IMR-90 (cell line): Measurements from ENCODE around the gene CNTN4. TPM values are rescaled to one million over a fixed set of nuclear protein-coding genes. Genes with fewer than 3 reads are reported as not detected.

Source experiments
- ATAC-seq: fragments of 200-7000 bp; cut with Tn5 transposase; 2 replicates; pipeline ENCODE4 v1.9.1; 2020; ENCODE audit warnings: low read depth, mild to moderate bottlenecking, moderate library complexity
- BruUV-seq: library from RNA; stranded (reverse); fragments of 400-500 nt; replicated peaks from 2 replicates; lab custom pipeline; 2021; lab: Mats Ljungman, UMichigan
- CTCF ChIA-PET: fragments of 300-600 bp; formaldehyde crosslinking; extraction: SDS; loops from one replicate; lab custom pipeline; 2021; ENCODE audit warnings: antibody characterized with exemption; lab: Yijun Ruan, JAX
- POLR2A ChIA-PET: fragments of 300-600 bp; sonication (Branson Sonifier 250); formaldehyde crosslinking; loops from one replicate; lab custom pipeline; 2022; ENCODE audit warnings: antibody characterized with exemption; ENCODE audit not compliant: unreplicated experiment; lab: Charles Lee
- DNase-seq: peaks from one replicate; pipeline ENCODE4 v3.0.0; 2013
- H2AFZ ChIP-seq: replicated peaks from 2 replicates; pipeline ENCODE3; 2013; ENCODE audit warnings: low read length, mild to moderate bottlenecking; ENCODE audit not compliant: poor library complexity
- H2AK5ac ChIP-seq: 2 replicates; pipeline ENCODE4 v1.6.1; 2013; ENCODE audit warnings: low read depth, low read length, inconsistent platforms
- H2AK9ac ChIP-seq: replicated peaks from 2 replicates; pipeline ENCODE3; 2013; ENCODE audit warnings: mild to moderate bottlenecking, low read depth, low read length, moderate library complexity; ENCODE audit not compliant: poor library complexity
- H2BK120ac ChIP-seq: 2 replicates; pipeline ENCODE4 v1.6.1; 2013; ENCODE audit warnings: low read depth, low read length, inconsistent platforms
- H2BK15ac ChIP-seq: 3 replicates; pipeline ENCODE4 v1.6.1; 2013; ENCODE audit warnings: low read depth, low read length, inconsistent platforms
- H2BK20ac ChIP-seq: 2 replicates; pipeline ENCODE4 v1.6.1; 2013; ENCODE audit warnings: low read depth, mild to moderate bottlenecking, inconsistent platforms, low read length, moderate library complexity
- H2BK5ac ChIP-seq: 2 replicates; pipeline ENCODE4 v1.6.1; 2013; ENCODE audit warnings: mild to moderate bottlenecking, low read depth, low read length, inconsistent platforms; ENCODE audit not compliant: poor library complexity, severe bottlenecking
- H3K14ac ChIP-seq: replicated peaks from 2 replicates; pipeline ENCODE4 v1.6.1; 2013; ENCODE audit warnings: low read depth, low read length, inconsistent platforms
- H3K18ac ChIP-seq: 2 replicates; pipeline ENCODE4 v1.6.1; 2013; ENCODE audit warnings: low read depth, low read length, control low read depth
- H3K23ac ChIP-seq: 2 replicates; pipeline ENCODE4 v1.6.1; 2013; ENCODE audit warnings: low read depth, low read length, inconsistent platforms
- H3K27ac ChIP-seq: 2 replicates; pipeline ENCODE4 v1.5.1; 2013; ENCODE audit warnings: mild to moderate bottlenecking, control low read depth, low read length; ENCODE audit not compliant: insufficient read depth
- H3K27me3 ChIP-seq: 2 replicates; pipeline ENCODE4 v1.6.1; 2013; ENCODE audit warnings: low read length; ENCODE audit not compliant: control insufficient read depth, insufficient read depth
- H3K36me3 ChIP-seq: 2 replicates; pipeline ENCODE4 v1.6.1; 2013; ENCODE audit warnings: low read length, mixed read lengths; ENCODE audit not compliant: control insufficient read depth, insufficient read depth
- H3K4ac ChIP-seq: 2 replicates; pipeline ENCODE4 v1.6.1; 2013; ENCODE audit warnings: low read depth, low read length, inconsistent platforms
- H3K4me1 ChIP-seq: 2 replicates; pipeline ENCODE4 v1.6.1; 2013; ENCODE audit warnings: low read length, mixed read lengths; ENCODE audit not compliant: control insufficient read depth, insufficient read depth
- H3K4me2 ChIP-seq: 2 replicates; pipeline ENCODE4 v1.6.1; 2013; ENCODE audit warnings: low read depth, mild to moderate bottlenecking, control low read depth, low read length, moderate library complexity
- H3K4me3 ChIP-seq: 2 replicates; pipeline ENCODE4 v1.5.1; 2013; ENCODE audit warnings: low read depth, mild to moderate bottlenecking, control low read depth, low read length, moderate library complexity; ENCODE audit not compliant: insufficient read depth
- H3K56ac ChIP-seq: 2 replicates; pipeline ENCODE4 v1.6.1; 2013; ENCODE audit warnings: low read length, inconsistent platforms; ENCODE audit not compliant: insufficient read depth; ENCODE audit errors: extremely low read depth
- H3K79me1 ChIP-seq, 2 experiments: 2 replicates each; pipeline ENCODE4 v1.6.1; 2013; ENCODE audit warnings: low read length in 2 of 2, inconsistent platforms in 1 of 2, low read depth in 1 of 2
- H3K9ac ChIP-seq: 2 replicates; pipeline ENCODE4 v1.6.1; 2013; ENCODE audit warnings: low read depth, low read length, control low read depth
- H3K9me1 ChIP-seq: 2 replicates; pipeline ENCODE4 v1.6.1; 2013; ENCODE audit warnings: low read length, inconsistent platforms; ENCODE audit not compliant: insufficient read depth
- H3K9me3 ChIP-seq: 2 replicates; pipeline ENCODE4 v1.6.1; 2013; ENCODE audit warnings: low read length; ENCODE audit not compliant: control insufficient read depth, insufficient read depth
- H4K20me1 ChIP-seq: 2 replicates; pipeline ENCODE4 v1.6.1; 2013; ENCODE audit warnings: low read length, inconsistent platforms; ENCODE audit not compliant: insufficient read depth
- H4K5ac ChIP-seq: 2 replicates; pipeline ENCODE4 v1.6.1; 2013; ENCODE audit warnings: mild to moderate bottlenecking, low read depth, low read length, control low read depth
- H4K8ac ChIP-seq, 2 experiments: 2 replicates each; pipeline ENCODE4 v1.6.1; 2013; ENCODE audit warnings: low read depth in 2 of 2, low read length in 2 of 2, control low read depth in 1 of 2, inconsistent platforms in 1 of 2
- H4K91ac ChIP-seq: 2 replicates; pipeline ENCODE4 v1.6.1; 2013; ENCODE audit warnings: low read depth, low read length, inconsistent platforms; ENCODE audit not compliant: insufficient read depth
- BHLHE40 ChIP-seq: fragments of 150-350 bp; IDR thresholded peaks from 2 replicates; pipeline ENCODE4 v1.6.1; 2016; ENCODE audit warnings: mild to moderate bottlenecking, low read depth, low read length
- CEBPB ChIP-seq: IDR thresholded peaks from 2 replicates; pipeline ENCODE4 v1.6.1; 2012; ENCODE audit warnings: low read depth, low read length, improper control_type of control experiment
- CHD1 ChIP-seq: IDR thresholded peaks from 2 replicates; pipeline ENCODE4 v1.6.1; 2012; ENCODE audit warnings: low read depth, low read length, improper control_type of control experiment
- MAFK ChIP-seq: IDR thresholded peaks from 2 replicates; pipeline ENCODE4 v1.6.1; 2012; ENCODE audit warnings: low read depth, low read length, improper control_type of control experiment
- NFE2L2 ChIP-seq: fragments of 150-350 bp; IDR thresholded peaks from 2 replicates; pipeline ENCODE4 v1.6.1; 2016; ENCODE audit warnings: low read depth, mild to moderate bottlenecking, low read length
- POLR2A ChIP-seq: IDR thresholded peaks from 2 replicates; pipeline ENCODE4 v1.6.1; 2012; ENCODE audit warnings: mild to moderate bottlenecking, low read depth, low read length
- RAD21 ChIP-seq: IDR thresholded peaks from 2 replicates; pipeline ENCODE4 v1.6.1; 2012; ENCODE audit warnings: low read length, improper control_type of control experiment
- RCOR1 ChIP-seq: IDR thresholded peaks from 2 replicates; pipeline ENCODE4 v1.6.1; 2012; ENCODE audit warnings: mild to moderate bottlenecking, low read length, improper control_type of control experiment; ENCODE audit not compliant: insufficient replicate concordance
- RFX5 ChIP-seq: IDR thresholded peaks from 2 replicates; pipeline ENCODE4 v1.8.0; 2012; ENCODE audit warnings: low read depth, mild to moderate bottlenecking, low read length, moderate library complexity
- SMC3 ChIP-seq: fragments of 150-350 bp; IDR thresholded peaks from 2 replicates; pipeline ENCODE4 v1.6.1; 2016; ENCODE audit warnings: low read depth, mild to moderate bottlenecking, antibody characterized with exemption, low read length, moderate library complexity
- dilution Hi-C: fragments of 300-500 bp; cut with HindIII; formaldehyde crosslinking; loops from one replicate; pipeline ENCODE4 v1.14.3; 2018; ENCODE audit warnings: low sequenced_read_pairs; ENCODE audit not compliant: unreplicated experiment
- in situ Hi-C: fragments of 300-500 bp; cut with MboI; formaldehyde crosslinking; loops from 3 replicates; pipeline ENCODE4 v1.14.3; 2019; ENCODE audit warnings: low sequenced_read_pairs, inconsistent platforms, mixed read lengths
- intact Hi-C: fragments of 100-400 bp; cut with micrococcal nuclease; formaldehyde crosslinking; loops from 2 replicates; pipeline ENCODE4 v1.10.0; 2022
- polyA plus RNA-seq, 3 experiments: library from polyadenylated mRNA; depleted of rRNA; stranded (reverse); fragments of >200 nt; gene quantifications; 2 replicates each; pipeline ENCODE4 v1.2.3, GENCODE V29; 2012; ENCODE audit warnings: low replicate concordance in 1 of 3
- total RNA-seq: library from RNA; depleted of rRNA; stranded (reverse); fragments of >200 nt; gene quantifications from 2 replicates; pipeline ENCODE4 v1.2.3, GENCODE V29; 2012
- TF ChIP-seq, protein P1 (sequence below): fragments of 150-350 bp; IDR thresholded peaks from 2 replicates; pipeline ENCODE4 v1.6.1; 2017; ENCODE audit warnings: mild to moderate bottlenecking, antibody characterized with exemption, low read length, low read depth

Gene CNTN4
- total and polyA plus RNA-seq, 2 of the 4 experiments (the other 2 are of a cell fraction), result under 0.01 TPM; not detected in 1

GRCh38 chr3:2879587-2879986 lies 780.9 kb downstream of the CNTN4 start:
- H3K9me3 ChIP-seq, result peaks cover 6% of the 10 kb centered on the region
- no peak overlapping the region for H2BK5ac ChIP-seq
- no peak for ATAC-seq
- H3K4ac ChIP-seq, result no peak overlapping the region
- H4K91ac ChIP-seq, result no peak overlapping the region
- H4K8ac ChIP-seq, result no peak overlapping the region
- no peaks in the 10 kb centered on the region for H3K27me3 ChIP-seq
- DNase-seq, result no peak
- no TSS peak for BruUV-seq
- no peak overlapping the region for H2AFZ ChIP-seq
- H3K56ac ChIP-seq, result no peak overlapping the region
- H3K27ac ChIP-seq, result no peak overlapping the region
- no peaks in the 10 kb centered on the region for H3K9me1 ChIP-seq
- H3K14ac ChIP-seq, result no peak overlapping the region
- in situ Hi-C loops, result no loop called here
- intact Hi-C loops, result no loop called here
- H2AK5ac ChIP-seq, result no peak overlapping the region
- ChIA-PET POLR2A (no interaction called here), CTCF (no interaction called here)
- H2BK20ac ChIP-seq, result no peak overlapping the region
- H3K36me3 ChIP-seq, result no peaks in the 10 kb centered on the region
- H3K4me2 ChIP-seq, result no peak overlapping the region
- no peaks in the 10 kb centered on the region for H3K79me1 ChIP-seq
- no peaks in the 10 kb centered on the region for H4K20me1 ChIP-seq
- H4K5ac ChIP-seq, result no peak overlapping the region
- no peak overlapping the region for H3K23ac ChIP-seq
- H3K4me1 ChIP-seq, result no peaks in the 10 kb centered on the region
- H2BK120ac ChIP-seq, result no peak overlapping the region
- dilution Hi-C loops, result no loop called here
- no peak overlapping the region for H3K18ac ChIP-seq
- H3K4me3 ChIP-seq, result no peak overlapping the region
- no peak overlapping the region for H2BK15ac ChIP-seq
- peak; percentile 92 for TF ChIP-seq NFE2L2
- no peak for TF ChIP-seq CEBPB
- TF ChIP-seq, protein P1, sequence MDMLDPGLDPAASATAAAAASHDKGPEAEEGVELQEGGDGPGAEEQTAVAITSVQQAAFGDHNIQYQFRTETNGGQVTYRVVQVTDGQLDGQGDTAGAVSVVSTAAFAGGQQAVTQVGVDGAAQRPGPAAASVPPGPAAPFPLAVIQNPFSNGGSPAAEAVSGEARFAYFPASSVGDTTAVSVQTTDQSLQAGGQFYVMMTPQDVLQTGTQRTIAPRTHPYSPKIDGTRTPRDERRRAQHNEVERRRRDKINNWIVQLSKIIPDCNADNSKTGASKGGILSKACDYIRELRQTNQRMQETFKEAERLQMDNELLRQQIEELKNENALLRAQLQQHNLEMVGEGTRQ, result no peak
- TF ChIP-seq CHD1, result no peak
- no peak for TF ChIP-seq POLR2A
- no peak for TF ChIP-seq BHLHE40
- TF ChIP-seq SMC3, result no peak
- TF ChIP-seq RFX5, result no peak
- TF ChIP-seq RCOR1, result no peak
- peak; percentile 65 for TF ChIP-seq MAFK
- TF ChIP-seq RAD21, result no peak
- H3K9ac ChIP-seq, result no peak overlapping the region
- no peak overlapping the region for H2AK9ac ChIP-seq
